K562 (cell line): ENCODE measurements around the gene TF.

Experiments used
- BMI1 ChIP-seq: fragments of 150-350 bp; IDR thresholded peaks from 2 replicates; pipeline ENCODE4 v1.6.1; 2014; ENCODE audit warnings: low read length
- GATAD2B ChIP-seq: fragments of 450-650 bp; IDR thresholded peaks from 2 replicates; pipeline ENCODE4 v1.6.1; 2017; ENCODE audit warnings: mild to moderate bottlenecking, borderline replicate concordance
- NCOR1 ChIP-seq: fragments of 450-650 bp; IDR thresholded peaks from 2 replicates; pipeline ENCODE4 v1.6.1; 2016; ENCODE audit warnings: mild to moderate bottlenecking, moderate library complexity
- ZNF511 ChIP-seq: sonication (generic); formaldehyde crosslinking; IDR thresholded peaks from 2 replicates; pipeline ENCODE4 v1.8.0; 2022; ENCODE audit warnings: mild to moderate bottlenecking, missing genetic modification reagents

DNA sequence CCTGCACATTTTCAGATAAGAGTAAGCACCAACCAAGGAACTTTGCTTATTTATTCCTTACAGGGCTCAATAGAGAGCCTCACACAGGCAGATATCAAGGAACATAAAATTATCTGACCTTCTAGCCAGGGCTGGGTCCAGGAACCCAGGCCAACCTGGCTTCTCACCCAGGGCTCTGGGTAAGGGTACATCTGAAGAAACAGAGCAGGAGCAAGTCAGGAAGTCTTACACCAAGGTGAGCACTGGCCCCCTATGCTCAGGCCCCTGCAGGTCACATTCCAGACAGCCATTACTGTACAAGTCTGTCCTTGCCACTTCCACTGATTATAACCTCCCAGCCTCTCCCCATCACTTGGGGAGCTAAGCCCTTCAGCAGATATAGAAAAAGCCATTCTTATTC, 19.1 kb downstream of the TF start:
- TF ChIP-seq ZNF511 (CRISPR knock-in tag) (no peak), NCOR1 (no peak), GATAD2B (no peak), BMI1 (no peak)
